Activated T-helper 2 cell treated with anti-CD3 and anti-CD28 coated beads, Interferon-gamma antibody, Interleukin-2, Interleukin-4, amounts not matched to agents 10 μg/mL and 5 μg/mL and 100 μg/mL, durations not matched to agents 14 hours and 24 hours and 36 hours (primary cell): ENCODE data around the gene HRH1. TPM values are rescaled to one million over a fixed set of nuclear protein-coding genes. Genes with fewer than 3 reads are reported as not detected.
"Not testable (repeated sequence)": the region's sequence is repeated elsewhere in the genome, so short reads cannot be mapped to it uniquely, and the experiment has no call there.

Experiments
- DNase-seq: peaks from one replicate; pipeline ENCODE4 v3.0.0; 2021; ENCODE audit warnings: low spot score
- H3K27ac Mint-ChIP-seq: one replicate; pipeline ENCODE4 v1.8.0; 2021; ENCODE audit warnings: mixed read lengths
- H3K27me3 Mint-ChIP-seq: one replicate; pipeline ENCODE4 v1.8.0; 2021; ENCODE audit warnings: low read depth, mixed read lengths
- H3K36me3 Mint-ChIP-seq: one replicate; pipeline ENCODE4 v1.8.0; 2021; ENCODE audit warnings: low read depth, mixed read lengths
- H3K4me1 Mint-ChIP-seq: one replicate; pipeline ENCODE4 v1.8.0; 2021; ENCODE audit warnings: low read depth, mixed read lengths
- H3K4me3 Mint-ChIP-seq: one replicate; pipeline ENCODE4 v1.8.0; 2021; ENCODE audit warnings: low read depth, mild to moderate bottlenecking, moderate library complexity, mixed read lengths
- H3K9me3 Mint-ChIP-seq: one replicate; pipeline ENCODE4 v1.8.0; 2021; ENCODE audit warnings: mixed read lengths
- intact Hi-C: fragments of 100-400 bp; cut with micrococcal nuclease; formaldehyde crosslinking; loops from one replicate; pipeline ENCODE4 v1.15.1; 2023
- total RNA-seq: library from RNA; stranded (reverse); gene quantifications from 2 replicates; pipeline ENCODE4 v1.2.3, GENCODE V29; 2022

HRH1 gene
- total RNA-seq, 1 donor from 2014 or later: 1.3 TPM

GRCh38 chr3:11248596-11248995, 94.3 kb downstream of the HRH1 start:
- Mint-ChIP-seq H3K27me3 (no peaks in the 10 kb centered on the region), H3K4me3 (no peak overlapping the region), H3K27ac (no peak overlapping the region), H3K36me3 (peaks cover 11% of the 10 kb centered on the region), H3K9me3 (peaks cover 12% of the 10 kb centered on the region), H3K4me1 (peaks cover 19% of the 10 kb centered on the region)
- intact Hi-C loops: no loop called here
- no peak for DNase-seq

DNA sequence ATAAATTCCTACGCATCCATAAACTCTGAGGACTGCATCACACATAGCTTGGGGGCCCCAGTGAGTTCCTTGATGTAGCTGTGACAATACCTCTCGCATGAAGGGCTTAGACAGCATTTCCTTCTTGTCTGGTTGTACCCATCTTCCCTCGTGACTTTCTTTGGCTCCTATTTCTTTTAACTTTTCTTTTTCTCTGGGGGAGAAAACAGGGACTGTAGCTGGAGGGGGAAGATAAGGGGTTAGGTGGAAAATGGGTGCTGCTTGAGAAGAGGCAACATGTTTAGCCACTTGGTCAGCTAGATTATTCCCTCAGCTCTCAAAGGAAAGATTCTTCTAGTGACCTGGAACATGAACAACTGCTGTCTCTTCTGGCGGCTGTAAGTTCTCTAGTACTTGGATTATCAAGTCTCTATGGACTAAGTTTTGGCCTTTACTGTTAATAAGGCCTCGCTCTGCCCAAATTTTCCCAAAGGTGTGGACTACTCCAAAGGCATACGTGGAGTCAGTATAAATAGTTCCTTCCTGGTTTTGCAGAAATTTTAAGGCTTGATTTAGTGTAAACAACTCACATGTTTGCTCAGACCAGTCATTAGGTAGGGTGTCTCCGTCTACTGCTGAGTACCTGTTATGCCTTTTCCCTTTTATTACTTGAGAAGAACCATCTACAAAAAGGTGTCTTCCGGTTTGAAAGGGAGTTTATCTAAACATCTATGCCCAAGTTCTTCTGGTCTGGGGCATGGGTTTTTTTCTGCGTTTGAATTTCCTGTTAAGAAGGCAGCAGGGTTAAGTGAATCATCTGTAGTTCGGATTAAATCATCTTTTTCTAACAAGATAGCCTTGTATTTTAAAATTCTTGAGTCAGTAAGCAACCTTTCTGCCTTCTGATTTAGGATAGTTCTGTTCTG, 96.9 kb downstream of the HRH1 start:
- Mint-ChIP-seq H3K27ac (peak overlapping the region; percentile 81), H3K4me3 (peak overlapping the region; percentile 64), H3K27me3 (no peaks in the 10 kb centered on the region), H3K9me3 (peaks cover 17% of the 10 kb centered on the region), H3K4me1 (peaks cover 19% of the 10 kb centered on the region), H3K36me3 (peaks cover 20% of the 10 kb centered on the region)
- intact Hi-C loops: loop anchor here (1.0 kb wide), 1 partner anchor 13 kb away; no protein-coding TSS in a partner anchor
- no peak for DNase-seq

GRCh38 chr3:11251807-11252176, 97.5 kb downstream of the HRH1 start:
- H3K36me3 Mint-ChIP-seq: peaks cover 20% of the 10 kb centered on the region
- DNase-seq: no peak
- peaks cover 19% of the 10 kb centered on the region for H3K4me1 Mint-ChIP-seq
- intact Hi-C loops: loop anchor here (1.0 kb wide), 1 partner anchor 13 kb away; no protein-coding TSS in a partner anchor
- peak overlapping the region; percentile 81 for H3K27ac Mint-ChIP-seq
- no peaks in the 10 kb centered on the region for H3K27me3 Mint-ChIP-seq
- peaks cover 17% of the 10 kb centered on the region for H3K9me3 Mint-ChIP-seq
- H3K4me3 Mint-ChIP-seq: peak overlapping the region; percentile 64

GRCh38 chr3:11254876-11255275, 100.6 kb downstream of the HRH1 start:
- no peak for DNase-seq
- H3K4me3 Mint-ChIP-seq: no peak overlapping the region
- intact Hi-C loops: no loop called here
- peaks cover 19% of the 10 kb centered on the region for H3K4me1 Mint-ChIP-seq
- no peak overlapping the region for H3K27ac Mint-ChIP-seq
- H3K27me3 Mint-ChIP-seq: no peaks in the 10 kb centered on the region
- H3K36me3 Mint-ChIP-seq: peaks cover 20% of the 10 kb centered on the region
- peaks cover 17% of the 10 kb centered on the region for H3K9me3 Mint-ChIP-seq

GRCh38 chr3:11255537-11255936, 101.2 kb downstream of the HRH1 start:
- H3K36me3 Mint-ChIP-seq: peaks cover 17% of the 10 kb centered on the region
- intact Hi-C loops, DNase-seq, H3K27me3 Mint-ChIP-seq, H3K27ac Mint-ChIP-seq, H3K4me3 Mint-ChIP-seq: not testable (repeated sequence)
- H3K9me3 Mint-ChIP-seq: peaks cover 14% of the 10 kb centered on the region
- peaks cover 17% of the 10 kb centered on the region for H3K4me1 Mint-ChIP-seq

- peaks cover 7% of the 10 kb centered on the region for H3K36me3 Mint-ChIP-seq
- DNase-seq: no peak
- no peak overlapping the region for H3K27ac Mint-ChIP-seq
- H3K4me3 Mint-ChIP-seq: no peak overlapping the region
- H3K9me3 Mint-ChIP-seq: peaks cover 8% of the 10 kb centered on the region
- peaks cover 3% of the 10 kb centered on the region for H3K27me3 Mint-ChIP-seq
- no peaks in the 10 kb centered on the region for H3K4me1 Mint-ChIP-seq
- intact Hi-C loops: no loop called here
Observed at GRCh38 chr3:11258958-11259357, 104.7 kb downstream of the HRH1 start.

DNA sequence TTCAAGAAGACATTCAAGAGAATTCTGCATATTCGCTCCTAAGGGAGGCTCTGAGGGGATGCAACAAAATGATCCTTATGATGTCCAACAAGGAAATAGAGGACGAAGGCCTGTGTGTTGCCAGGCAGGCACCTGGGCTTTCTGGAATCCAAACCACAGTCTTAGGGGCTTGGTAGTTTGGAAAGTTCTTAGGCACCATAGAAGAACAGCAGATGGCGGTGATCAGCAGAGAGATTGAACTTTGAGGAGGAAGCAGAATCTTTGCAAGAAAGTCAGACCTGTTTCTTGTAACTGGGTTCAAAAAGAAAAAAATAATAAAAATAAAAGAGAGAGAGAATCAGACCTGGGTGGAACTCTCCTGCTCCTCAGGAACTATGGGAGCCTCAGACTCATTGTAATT, 106.2 kb downstream of the HRH1 start:
- Mint-ChIP-seq H3K9me3 (peaks cover 3% of the 10 kb centered on the region), H3K4me3 (no peak overlapping the region), H3K36me3 (no peaks in the 10 kb centered on the region), H3K27ac (no peak overlapping the region), H3K4me1 (no peaks in the 10 kb centered on the region), H3K27me3 (peaks cover 10% of the 10 kb centered on the region)
- DNase-seq: no peak
- intact Hi-C loops: no loop called here

DNA sequence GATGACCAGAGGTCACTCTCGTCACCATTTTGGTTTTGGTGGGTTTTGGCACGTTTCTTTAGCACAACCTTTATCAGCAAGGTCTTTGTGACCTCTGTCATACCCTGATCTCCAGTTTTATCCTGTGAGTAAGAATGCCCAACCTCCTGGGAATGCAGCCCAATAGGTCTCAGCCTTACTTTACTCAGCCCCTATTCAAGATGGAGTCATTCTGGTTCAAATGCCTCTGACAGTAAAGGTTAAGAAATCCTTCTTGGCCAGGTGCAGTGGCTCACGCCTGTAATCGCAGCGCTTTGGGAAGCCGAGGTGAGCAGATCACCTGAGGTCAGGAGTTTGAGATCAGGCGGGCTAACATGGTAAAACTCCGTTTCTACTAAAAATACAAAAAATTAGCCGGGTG, 114.7 kb downstream of the HRH1 start:
- no peaks in the 10 kb centered on the region for H3K9me3 Mint-ChIP-seq
- intact Hi-C loops: no loop called here
- peaks cover 3% of the 10 kb centered on the region for H3K36me3 Mint-ChIP-seq
- H3K4me3 Mint-ChIP-seq: no peak overlapping the region
- H3K4me1 Mint-ChIP-seq: peaks cover 23% of the 10 kb centered on the region
- DNase-seq: no peak
- peaks cover 12% of the 10 kb centered on the region for H3K27me3 Mint-ChIP-seq
- H3K27ac Mint-ChIP-seq: no peak overlapping the region

GRCh38 chr3:11271986-11272904, 118.0 kb downstream of the HRH1 start, which contains the start of gene ATG7:
Gene ATG7, plus strand, starts transcription at chr3:11272397. Its CDS starts 26,299 bp downstream, at chr3:11298696.
- intact Hi-C loops: loop anchor here (1.0 to 5.0 kb wide), 4 partner anchors 19 to 60 kb away; no protein-coding TSS in a partner anchor
- Mint-ChIP-seq H3K36me3 (peaks cover 31% of the 10 kb centered on the region), H3K27me3 (peaks cover 2% of the 10 kb centered on the region), H3K27ac (peak within 1 kb of the TSS; percentile 93), H3K4me3 (peak within 1 kb of the TSS; percentile 90), H3K9me3 (peaks cover 9% of the 10 kb centered on the region), H3K4me1 (peaks cover 43% of the 10 kb centered on the region)
- DNase-seq: peak; percentile 95

DNA sequence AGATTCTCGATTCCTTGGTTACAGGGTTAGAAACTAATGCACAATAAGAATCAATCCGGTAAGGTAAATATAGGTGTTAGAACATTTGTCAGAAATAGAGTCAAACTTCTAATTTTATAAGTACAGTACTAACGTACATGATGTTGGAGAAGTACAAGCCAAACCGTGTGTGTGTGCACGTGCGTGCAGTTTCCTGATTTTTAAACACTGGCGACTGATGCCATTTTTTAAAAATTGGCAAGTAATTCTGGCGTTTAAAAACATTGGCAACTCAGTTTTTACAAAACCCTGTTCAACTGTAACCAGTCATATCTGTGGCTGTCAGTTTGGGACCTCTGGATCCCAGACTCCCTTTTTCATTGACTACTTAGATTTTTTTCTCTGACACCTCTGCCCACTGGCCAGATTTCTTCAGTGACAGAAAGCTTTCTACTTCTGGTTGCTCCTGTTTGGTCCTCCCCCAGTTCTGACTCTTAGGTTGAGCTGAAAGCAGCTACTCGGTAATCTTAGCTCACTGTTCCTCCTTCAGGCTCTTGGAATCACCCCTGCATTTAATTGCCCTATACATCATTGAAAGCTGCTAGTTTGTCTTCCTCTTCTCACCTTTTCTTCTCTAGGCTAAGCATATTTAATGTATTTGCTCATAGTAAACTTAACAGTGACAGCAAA, 118.7 kb downstream of the HRH1 start:
- Mint-ChIP-seq H3K4me1 (peaks cover 43% of the 10 kb centered on the region), H3K27ac (peak overlapping the region; percentile 93), H3K36me3 (peaks cover 37% of the 10 kb centered on the region), H3K9me3 (peaks cover 10% of the 10 kb centered on the region), H3K4me3 (peak overlapping the region; percentile 90), H3K27me3 (no peaks in the 10 kb centered on the region)
- no peak for DNase-seq
- intact Hi-C loops: loop anchor here (1.0 to 5.0 kb wide), 4 partner anchors 18 to 59 kb away; no protein-coding TSS in a partner anchor

- peak overlapping the region; percentile 36 for H3K27ac Mint-ChIP-seq
- H3K9me3 Mint-ChIP-seq: peaks cover 10% of the 10 kb centered on the region
- H3K4me3 Mint-ChIP-seq: peak overlapping the region; percentile 90
- no peak for DNase-seq
- H3K27me3 Mint-ChIP-seq: no peaks in the 10 kb centered on the region
- intact Hi-C loops: loop anchor here (2.0 to 5.0 kb wide), 3 partner anchors 33 to 58 kb away; no protein-coding TSS in a partner anchor
- H3K4me1 Mint-ChIP-seq: peaks cover 49% of the 10 kb centered on the region
- peaks cover 43% of the 10 kb centered on the region for H3K36me3 Mint-ChIP-seq
Observed at GRCh38 chr3:11273891-11274291, 119.6 kb downstream of the HRH1 start.

- DNase-seq: no peak
- no peaks in the 10 kb centered on the region for H3K27me3 Mint-ChIP-seq
- H3K4me1 Mint-ChIP-seq: peaks cover 51% of the 10 kb centered on the region
- peaks cover 10% of the 10 kb centered on the region for H3K9me3 Mint-ChIP-seq
- peaks cover 45% of the 10 kb centered on the region for H3K36me3 Mint-ChIP-seq
- intact Hi-C loops: loop anchor here (5.0 kb wide), 1 partner anchor 58 kb away; no protein-coding TSS in a partner anchor
- H3K4me3 Mint-ChIP-seq: no peak overlapping the region
- no peak overlapping the region for H3K27ac Mint-ChIP-seq
Observed at GRCh38 chr3:11274566-11275142, 120.4 kb downstream of the HRH1 start.
